Effector memory CD4-positive, alpha-beta T cell (primary cell): ENCODE data around the gene SCML1.

Source experiments
- DNase-seq, 3 donors: peaks; one replicate each; pipeline ENCODE4 v3.0.0-alpha.2; 2020
- H3K27ac ChIP-seq: 2 replicates; pipeline ENCODE4 v1.7.0; 2013; ENCODE audit warnings: mild to moderate bottlenecking, low read length, moderate library complexity; ENCODE audit not compliant: insufficient read depth, poor library complexity, severe bottlenecking
- H3K27me3 ChIP-seq: replicated peaks from 2 replicates; pipeline ENCODE4 v1.7.0; 2013; ENCODE audit warnings: mild to moderate bottlenecking, low read length; ENCODE audit not compliant: insufficient read depth, control insufficient read depth, poor library complexity, severe bottlenecking
- H3K36me3 ChIP-seq: 2 replicates; pipeline ENCODE4 v1.7.0; 2013; ENCODE audit warnings: mild to moderate bottlenecking, low read length, moderate library complexity; ENCODE audit not compliant: control insufficient read depth, insufficient read depth
- H3K4me1 ChIP-seq: 2 replicates; pipeline ENCODE4 v1.7.0; 2013; ENCODE audit warnings: low read length, mild to moderate bottlenecking; ENCODE audit not compliant: control insufficient read depth, insufficient read depth, poor library complexity, severe bottlenecking
- H3K4me3 ChIP-seq: 2 replicates; pipeline ENCODE4 v1.7.0; 2013; ENCODE audit warnings: low read length, low read depth, mild to moderate bottlenecking; ENCODE audit not compliant: insufficient read depth, poor library complexity, severe bottlenecking
- H3K9me3 ChIP-seq: 2 replicates; pipeline ENCODE4 v1.7.0; 2013; ENCODE audit warnings: mild to moderate bottlenecking, low read length, moderate library complexity; ENCODE audit not compliant: control insufficient read depth

SCML1 gene

DNA sequence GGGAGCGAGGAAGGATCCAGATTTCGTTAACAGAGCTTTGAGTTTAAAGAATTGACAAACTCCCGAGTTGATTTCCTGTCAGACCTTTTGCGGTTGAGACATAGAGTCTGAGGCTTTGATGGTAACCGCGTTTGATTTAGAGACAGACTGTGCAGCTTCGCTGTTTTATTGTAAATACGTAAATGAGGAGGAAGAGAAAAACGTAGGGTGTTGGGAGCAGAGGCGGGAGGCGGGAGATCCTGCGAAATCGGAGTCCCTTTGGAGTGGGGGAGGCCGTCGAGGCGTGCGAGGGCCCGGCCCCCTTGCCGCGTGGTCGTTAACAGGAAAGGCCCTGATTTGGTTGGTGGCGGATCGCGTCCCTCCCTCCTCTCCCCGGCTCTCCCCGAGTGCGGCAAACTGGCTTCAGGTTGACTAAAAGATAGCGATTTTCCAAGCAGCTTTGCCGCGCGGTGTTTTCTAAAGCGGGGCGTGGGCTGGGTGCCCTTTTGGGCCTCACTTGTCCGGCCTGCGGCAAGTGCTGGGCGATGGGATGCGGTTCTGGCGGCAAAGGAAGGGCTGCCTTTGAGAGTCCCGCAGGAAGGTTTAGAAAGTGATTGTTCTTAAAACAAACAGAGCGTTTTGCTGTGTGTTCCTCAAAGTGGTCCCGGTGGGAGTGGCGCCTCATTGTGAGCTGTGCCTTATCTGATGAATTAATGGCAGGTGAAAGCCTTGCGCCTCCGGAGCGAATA lies 857 bp downstream of the SCML1 start:
- no peaks in the 10 kb centered on the region for H3K4me1 ChIP-seq
- peak overlapping the region; percentile 86 for H3K27ac ChIP-seq
- H3K36me3 ChIP-seq, result no peaks in the 10 kb centered on the region
- H3K27me3 ChIP-seq, result no peaks in the 10 kb centered on the region
- peak; percentile 4 to 44 (median 20) for DNase-seq
- H3K4me3 ChIP-seq, result peak overlapping the region; percentile 57
- no peaks in the 10 kb centered on the region for H3K9me3 ChIP-seq

DNA sequence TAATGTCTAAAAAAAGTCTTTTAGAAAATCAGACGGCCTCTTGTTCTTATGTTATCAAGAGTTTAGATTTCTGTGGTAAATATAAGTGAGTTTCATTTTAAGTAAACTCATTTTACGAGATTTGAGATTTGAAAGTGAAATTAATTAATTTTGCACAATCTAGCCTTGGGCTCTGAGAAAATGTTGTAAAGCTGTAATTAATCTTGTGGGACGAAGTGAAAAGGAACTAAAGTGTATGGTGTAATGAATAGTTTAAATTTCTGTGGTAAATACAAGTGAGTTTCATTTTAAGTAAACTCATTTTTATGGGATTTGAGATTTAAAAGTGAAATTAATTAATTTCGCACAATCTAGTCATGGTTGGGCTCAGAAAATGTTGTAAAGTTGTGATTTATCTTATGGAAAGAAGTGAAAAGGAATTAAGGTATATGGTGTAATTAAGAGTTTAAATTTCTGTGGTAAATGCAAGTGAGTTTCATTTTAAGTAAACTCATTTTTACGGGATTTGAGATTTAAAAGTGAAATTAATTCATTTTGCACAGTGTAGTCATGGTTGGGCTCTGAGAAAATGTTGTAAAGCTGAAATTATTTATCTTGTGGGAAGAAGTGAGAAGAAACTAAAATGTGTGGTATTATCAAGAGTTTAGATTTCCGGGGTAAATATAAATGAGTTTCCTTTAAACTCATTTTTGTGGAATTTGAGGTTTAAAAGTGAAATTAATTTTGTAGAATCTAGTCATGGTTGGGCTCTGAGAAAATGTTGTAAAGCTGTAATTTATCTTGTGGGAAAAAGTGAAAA lies 1.6 kb downstream of the SCML1 start:
- H3K27ac ChIP-seq, result no peak overlapping the region

DNA sequence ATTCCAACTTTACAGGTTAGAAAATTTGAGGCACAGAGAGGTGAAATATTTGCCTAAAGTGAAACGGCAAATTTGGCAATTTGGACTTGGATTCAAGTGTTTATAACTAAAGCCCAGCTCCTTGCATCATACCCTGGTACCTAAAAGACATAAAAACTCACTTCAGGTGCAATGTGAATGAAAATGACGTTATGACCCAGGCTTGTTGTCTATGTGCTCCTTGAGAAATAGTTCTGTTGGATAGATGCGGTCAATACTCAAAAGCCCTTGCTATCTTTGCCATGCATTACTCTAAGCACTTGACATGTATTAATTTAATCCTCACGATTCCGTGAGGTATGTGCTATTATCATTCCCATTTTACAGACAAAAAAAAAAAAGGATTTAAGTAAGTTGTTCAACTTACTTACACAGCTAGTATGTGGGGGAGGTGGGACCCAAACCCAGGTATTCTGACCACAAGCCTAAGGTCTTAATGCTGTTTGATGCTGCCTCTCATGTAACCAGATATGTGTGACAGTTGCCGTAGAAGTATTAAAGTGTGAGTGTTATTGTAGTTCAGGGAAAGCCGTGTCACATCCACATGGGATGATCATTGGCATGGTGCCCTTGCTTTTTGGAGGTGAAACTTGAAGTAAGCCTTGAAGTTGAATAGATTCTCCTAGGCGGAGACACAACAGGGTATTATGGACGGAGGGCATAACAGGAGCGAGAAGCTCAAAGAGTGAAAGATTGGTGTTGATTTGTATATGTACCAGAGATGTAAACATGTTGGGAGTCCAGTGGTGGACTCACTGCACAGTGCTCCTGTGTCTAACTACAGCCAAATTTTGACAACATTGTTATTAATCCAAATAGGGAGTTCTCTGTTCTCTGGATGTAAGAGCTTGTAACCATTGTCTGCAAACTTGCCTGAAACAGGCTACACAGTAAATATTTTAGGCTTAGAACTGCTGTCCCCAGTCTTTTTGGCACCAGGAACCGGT lies 3.1 kb downstream of the SCML1 start:
- no peaks in the 10 kb centered on the region for H3K36me3 ChIP-seq
- no peaks in the 10 kb centered on the region for H3K9me3 ChIP-seq
- DNase-seq, result no peak
- H3K4me1 ChIP-seq, result no peaks in the 10 kb centered on the region
- H3K4me3 ChIP-seq, result no peak overlapping the region
- H3K27ac ChIP-seq, result no peak overlapping the region
- H3K27me3 ChIP-seq, result no peaks in the 10 kb centered on the region

More for the DNA sequence above, 1.6 kb downstream of the SCML1 start:
- no peak for DNase-seq
- Histone ChIP-seq H3K4me3 (peak overlapping the region; percentile 57), H3K4me1 (no peaks in the 10 kb centered on the region), H3K9me3 (no peaks in the 10 kb centered on the region), H3K36me3 (no peaks in the 10 kb centered on the region), H3K27me3 (no peaks in the 10 kb centered on the region)

DNA sequence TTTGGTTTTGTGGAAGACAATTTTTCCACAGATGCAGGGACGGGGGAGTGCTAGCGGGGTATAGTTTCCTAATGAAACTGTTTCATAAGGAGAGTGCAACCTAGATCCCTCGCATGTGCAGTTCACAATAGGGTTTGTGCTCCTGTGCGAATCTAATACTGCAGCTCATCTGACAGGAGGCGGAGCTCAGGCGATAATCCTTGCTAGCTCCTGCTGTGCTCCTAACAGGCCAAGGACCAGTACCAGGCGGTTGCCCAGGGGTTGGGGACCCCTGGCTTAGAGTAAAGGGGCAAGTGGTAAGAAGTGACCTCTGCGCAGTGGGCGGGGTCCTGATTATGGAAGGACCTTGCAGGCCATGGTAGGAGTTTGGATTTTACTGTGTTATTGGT lies 3.8 kb downstream of the SCML1 start:
- DNase-seq, result no peak
- Histone ChIP-seq H3K27me3 (no peaks in the 10 kb centered on the region), H3K4me3 (no peak overlapping the region), H3K27ac (no peak overlapping the region), H3K4me1 (no peaks in the 10 kb centered on the region), H3K36me3 (no peaks in the 10 kb centered on the region), H3K9me3 (no peaks in the 10 kb centered on the region)

DNA sequence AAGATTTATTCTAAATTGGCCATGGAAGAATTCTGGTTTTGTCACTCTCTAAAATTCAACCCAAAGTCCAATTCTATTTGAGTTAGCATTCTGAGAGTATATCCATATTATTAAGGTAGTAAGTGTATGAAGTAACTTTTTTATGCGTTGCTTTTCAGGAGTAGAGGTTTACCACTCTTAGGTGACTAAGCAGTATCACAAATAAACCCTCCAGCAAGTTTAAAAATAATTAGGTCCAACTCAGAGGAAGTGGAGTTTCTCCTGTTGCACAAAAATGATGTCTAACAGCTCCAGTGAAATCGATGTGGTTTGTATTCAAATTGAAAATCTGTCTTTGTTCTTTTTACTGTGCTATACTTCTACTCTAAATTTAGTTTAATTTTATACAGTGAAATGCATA lies 6.6 kb downstream of the SCML1 start:
- H3K4me3 ChIP-seq, result no peak overlapping the region
- no peaks in the 10 kb centered on the region for H3K36me3 ChIP-seq
- no peaks in the 10 kb centered on the region for H3K4me1 ChIP-seq
- no peaks in the 10 kb centered on the region for H3K9me3 ChIP-seq
- DNase-seq, result no peak
- no peak overlapping the region for H3K27ac ChIP-seq
- H3K27me3 ChIP-seq, result no peaks in the 10 kb centered on the region

DNA sequence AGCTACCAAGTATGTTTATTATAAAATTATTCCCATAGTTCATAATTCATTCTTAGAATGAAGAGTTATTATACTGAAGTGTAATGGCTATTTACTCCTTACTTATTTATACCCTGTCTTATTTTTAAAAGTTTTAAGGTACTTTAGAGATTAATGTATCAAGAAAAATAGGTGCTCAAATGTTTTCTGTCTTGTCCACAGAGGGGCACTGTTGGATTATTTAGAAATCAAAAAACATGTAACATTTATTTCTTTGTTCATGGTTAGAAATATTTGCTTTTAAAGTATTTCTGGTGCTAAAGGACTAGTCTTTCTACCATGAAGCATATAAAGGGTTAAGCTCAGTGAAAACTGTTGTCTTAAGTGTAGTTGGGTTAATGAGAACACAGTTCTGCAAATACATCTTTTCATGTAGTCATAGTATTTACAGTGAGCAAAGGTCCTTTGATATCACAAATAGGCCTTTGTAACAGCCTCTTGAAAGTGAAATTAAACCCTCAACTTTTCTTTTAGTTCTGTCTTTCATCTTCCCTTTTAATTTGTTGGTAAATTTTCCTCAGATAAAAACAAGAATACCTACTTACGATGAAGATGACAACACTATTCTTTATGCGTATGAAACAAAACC lies 7.7 kb downstream of the SCML1 start:
- no peaks in the 10 kb centered on the region for H3K27me3 ChIP-seq
- peaks cover 3% of the 10 kb centered on the region for H3K36me3 ChIP-seq
- H3K27ac ChIP-seq, result no peak overlapping the region
- no peaks in the 10 kb centered on the region for H3K9me3 ChIP-seq
- no peak for DNase-seq
- H3K4me3 ChIP-seq, result no peak overlapping the region
- H3K4me1 ChIP-seq, result no peaks in the 10 kb centered on the region

DNA sequence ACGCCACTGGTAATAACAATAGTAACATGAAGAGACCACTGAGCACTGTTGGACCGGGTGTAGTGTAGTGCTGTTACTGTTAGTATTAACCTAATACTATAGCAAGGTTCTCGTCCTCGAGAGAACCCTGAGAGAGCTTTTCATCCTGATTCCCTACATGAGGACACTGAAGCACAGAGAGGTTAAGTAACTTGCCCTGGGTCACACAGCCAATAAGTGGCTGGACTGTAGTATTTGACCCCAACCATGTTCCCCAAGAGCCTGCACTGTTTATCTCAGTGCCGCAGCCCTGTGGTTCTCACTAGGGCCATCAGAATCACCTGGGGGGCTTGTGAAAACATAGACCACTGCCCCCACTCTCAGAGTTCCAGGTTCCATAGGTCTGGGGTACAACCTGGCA lies 10.4 kb downstream of the SCML1 start:
- H3K4me1 ChIP-seq, result no peaks in the 10 kb centered on the region
- no peak for DNase-seq
- peaks cover 5% of the 10 kb centered on the region for H3K36me3 ChIP-seq

DNA sequence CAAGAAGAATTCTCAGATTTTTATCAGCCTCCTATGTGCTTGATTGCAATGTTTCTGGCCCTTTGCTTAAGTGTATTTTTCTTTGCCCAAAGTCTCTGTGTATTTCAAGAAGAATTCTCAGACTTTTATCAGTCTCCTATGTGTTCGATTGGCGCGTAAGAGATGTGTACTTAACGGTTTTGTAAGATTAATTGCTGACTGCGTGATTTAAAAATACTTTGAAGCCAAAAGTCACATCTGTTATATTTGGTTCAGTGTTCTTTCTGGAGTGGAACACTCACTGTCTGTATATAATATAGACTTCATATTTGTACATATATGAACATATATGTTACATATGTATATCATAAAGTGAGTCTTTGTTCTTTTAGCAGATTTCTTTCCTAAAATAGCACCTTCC lies 11.4 kb downstream of the SCML1 start:
- no peak for DNase-seq
- no peaks in the 10 kb centered on the region for H3K27me3 ChIP-seq
- H3K4me3 ChIP-seq, result no peak overlapping the region
- H3K4me1 ChIP-seq, result no peaks in the 10 kb centered on the region
- no peaks in the 10 kb centered on the region for H3K9me3 ChIP-seq
- no peak overlapping the region for H3K27ac ChIP-seq
- H3K36me3 ChIP-seq, result peaks cover 5% of the 10 kb centered on the region

More for the DNA sequence above, 10.4 kb downstream of the SCML1 start:
- no peaks in the 10 kb centered on the region for H3K9me3 ChIP-seq
- no peak overlapping the region for H3K4me3 ChIP-seq
- H3K27ac ChIP-seq, result no peak overlapping the region
- H3K27me3 ChIP-seq, result no peaks in the 10 kb centered on the region

DNA sequence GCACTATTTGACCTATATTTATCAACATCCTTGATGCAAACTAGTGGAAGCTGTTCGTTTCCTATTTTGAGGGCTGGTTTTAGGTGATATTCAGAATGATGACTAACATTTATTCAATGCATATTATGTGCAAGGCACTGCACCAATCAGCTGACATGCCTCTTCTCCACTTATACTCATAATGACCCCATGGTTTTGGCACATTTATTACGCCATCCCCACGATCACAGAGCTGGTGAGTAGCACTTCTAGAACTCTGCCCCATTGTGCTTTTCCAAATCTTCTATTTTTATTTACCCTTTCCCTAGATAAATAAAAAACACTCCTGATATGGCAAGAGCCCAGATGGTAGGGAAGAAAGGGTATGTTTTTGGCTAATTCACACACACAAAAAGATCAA lies 13.1 kb downstream of the SCML1 start:
- Histone ChIP-seq H3K4me1 (no peaks in the 10 kb centered on the region), H3K9me3 (no peaks in the 10 kb centered on the region), H3K36me3 (peaks cover 5% of the 10 kb centered on the region), H3K27me3 (no peaks in the 10 kb centered on the region), H3K27ac (no peak overlapping the region), H3K4me3 (no peak overlapping the region)
- no peak for DNase-seq
